MG63 (cell line): ENCODE measurements around the gene PCSK4. TPM values are rescaled to one million over a fixed set of nuclear protein-coding genes. Genes with fewer than 3 reads are reported as not detected.
"Not testable (repeated sequence)": the region's sequence is repeated elsewhere in the genome, so short reads cannot be mapped to it uniquely, and the experiment has no call there.

ENCODE experiments used
- DNase-seq: peaks from one replicate; pipeline ENCODE4 v3.0.0-alpha.2; 2020
- H3K27me3 ChIP-seq: fragments of 250-450 bp; sonication (Bioruptor Pico); 2 replicates; pipeline ENCODE4 v1.5.1; 2020; ENCODE audit warnings: mild to moderate bottlenecking, moderate library complexity
- H3K36me3 ChIP-seq: fragments of 250-450 bp; sonication (Bioruptor Pico); 2 replicates; pipeline ENCODE4 v1.5.1; 2020; ENCODE audit warnings: mild to moderate bottlenecking, moderate library complexity
- H3K4me3 ChIP-seq: fragments of 250-450 bp; sonication (Bioruptor Pico); 2 replicates; pipeline ENCODE4 v1.5.1; 2020; ENCODE audit warnings: mild to moderate bottlenecking, moderate library complexity
- H3K9me3 ChIP-seq: fragments of 250-450 bp; sonication (Bioruptor Pico); 2 replicates; pipeline ENCODE4 v1.5.1; 2020; ENCODE audit warnings: mild to moderate bottlenecking, moderate library complexity
- total RNA-seq: library from RNA; depleted of rRNA; stranded (reverse); fragments of >200 nt; shearing (Covaris generic); gene quantifications from 2 replicates; pipeline ENCODE4 v1.2.3, GENCODE V29; 2014; ENCODE audit warnings: low replicate concordance

Gene PCSK4
- total RNA-seq, 1 experiment from 2014 or later: 0.40 TPM

DNA sequence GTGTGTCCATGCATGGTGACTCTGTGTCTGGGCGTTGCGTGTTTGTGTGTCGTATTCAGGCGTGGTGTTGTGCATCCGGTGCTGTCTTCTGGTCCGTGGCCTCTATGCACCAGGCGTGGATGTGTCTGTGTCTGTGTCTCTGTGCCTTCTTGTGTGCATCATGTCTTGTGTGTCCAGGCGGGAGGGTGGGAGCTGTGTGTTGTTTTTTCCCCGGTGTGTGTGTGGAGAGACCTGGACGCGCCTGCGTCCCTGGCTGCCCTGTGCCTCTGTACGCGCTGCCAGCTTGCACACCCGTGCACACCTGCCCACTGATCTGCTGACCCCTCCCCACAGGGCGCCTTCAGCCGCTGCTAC is 34.8 kb upstream of the PCSK4 start:
- Histone ChIP-seq H3K36me3 (no peaks in the 10 kb centered on the region), H3K27me3 (peaks cover 6% of the 10 kb centered on the region; the same call in 1 of the 2 replicates), H3K9me3 (no peaks in the 10 kb centered on the region), H3K4me3 (no peak overlapping the region)
- no peak for DNase-seq

DNA sequence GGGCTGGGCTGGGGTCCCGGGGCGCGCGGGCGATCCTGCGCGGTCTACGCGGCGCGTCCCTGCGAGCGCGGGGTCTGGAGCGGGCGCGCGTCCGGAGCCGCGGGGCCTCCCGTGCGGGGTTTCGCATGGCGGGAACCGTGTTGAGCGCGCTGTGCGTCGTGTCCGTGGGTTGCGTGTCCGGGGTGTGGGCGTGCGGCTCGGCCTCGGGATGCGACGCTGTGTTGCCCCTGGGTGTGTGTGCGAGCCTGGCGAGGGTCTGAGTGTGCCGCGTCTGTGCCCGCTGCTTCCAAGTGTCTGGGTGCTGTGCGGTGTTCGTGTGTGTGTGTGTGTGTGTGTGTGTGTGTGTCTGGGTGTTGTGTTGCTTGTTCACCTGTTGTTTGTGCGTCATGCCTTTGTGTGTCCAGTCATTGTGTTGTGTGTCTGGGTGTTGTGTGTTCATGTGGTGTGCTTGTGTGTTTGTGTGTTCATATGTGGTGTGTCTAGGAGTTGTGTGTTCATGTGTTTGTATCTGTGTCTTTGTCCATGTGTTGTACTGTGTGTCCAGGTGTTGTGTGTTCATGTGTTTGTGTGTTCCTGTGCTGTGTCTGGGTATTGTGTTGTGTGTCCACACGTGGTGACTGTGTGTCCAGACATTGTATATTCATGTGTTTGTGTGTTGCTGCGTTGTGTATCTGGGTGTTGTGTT is 34.3 kb upstream of the PCSK4 start:
- Histone ChIP-seq H3K9me3 (no peaks in the 10 kb centered on the region), H3K36me3 (no peaks in the 10 kb centered on the region), H3K27me3 (peaks cover 6% of the 10 kb centered on the region; the same call in 1 of the 2 replicates), H3K4me3 (no peak overlapping the region)
- no peak for DNase-seq

DNA sequence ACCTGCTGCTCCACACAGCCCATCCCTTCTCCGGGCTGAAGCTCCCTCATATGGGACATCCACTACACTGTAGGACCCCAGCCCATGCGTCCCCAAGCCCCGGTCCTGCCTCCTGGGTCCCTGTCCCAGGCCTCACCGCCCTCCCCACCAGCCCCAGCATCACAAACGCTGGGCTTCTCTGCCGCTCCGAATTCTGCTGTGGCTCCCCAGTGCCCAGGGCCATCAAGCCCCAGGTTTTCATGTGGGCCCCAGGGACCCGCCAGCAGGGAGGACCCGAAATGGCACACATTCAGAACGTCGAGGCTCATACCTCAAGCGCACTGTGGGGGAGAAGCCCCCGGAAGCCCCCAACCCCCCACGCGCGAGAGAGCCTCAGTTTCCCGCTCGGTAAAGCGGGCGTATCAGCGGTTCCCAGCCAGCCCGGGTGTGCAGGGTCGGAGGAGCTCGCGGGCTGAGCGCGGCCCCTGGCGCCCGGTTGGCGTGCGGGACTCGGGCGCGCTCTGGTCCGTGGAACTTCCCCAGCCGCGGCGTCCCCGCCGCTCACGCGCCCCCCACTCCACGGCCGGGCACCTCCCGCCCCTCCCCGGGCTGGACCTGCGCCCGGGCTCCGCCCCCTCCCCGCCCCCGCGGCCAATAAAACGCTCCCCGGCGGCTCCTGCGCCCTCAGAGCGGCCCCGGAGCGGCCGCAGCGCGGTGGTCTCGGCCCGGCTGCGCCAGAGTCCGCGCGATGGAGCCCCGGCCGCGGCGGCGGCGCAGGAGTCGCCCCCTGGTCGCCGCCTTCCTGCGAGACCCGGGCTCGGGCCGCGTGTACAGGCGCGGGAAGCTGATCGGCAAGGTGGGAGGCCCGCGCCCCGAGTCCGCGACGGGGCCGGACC is 33.5 kb upstream of the PCSK4 start, which contains the start of gene PLK5:
TSS of gene PLK5 (plus strand) at position 666 of the 875 bp plus-strand sequence. CDS start 2,920 bp downstream, outside the sequence.
- Histone ChIP-seq H3K36me3 (no peaks in the 10 kb centered on the region), H3K9me3 (no peaks in the 10 kb centered on the region), H3K27me3 (peaks cover 6% of the 10 kb centered on the region; the same call in 1 of the 2 replicates), H3K4me3 (no peak within 1 kb of the TSS)
- DNase-seq: no peak

DNA sequence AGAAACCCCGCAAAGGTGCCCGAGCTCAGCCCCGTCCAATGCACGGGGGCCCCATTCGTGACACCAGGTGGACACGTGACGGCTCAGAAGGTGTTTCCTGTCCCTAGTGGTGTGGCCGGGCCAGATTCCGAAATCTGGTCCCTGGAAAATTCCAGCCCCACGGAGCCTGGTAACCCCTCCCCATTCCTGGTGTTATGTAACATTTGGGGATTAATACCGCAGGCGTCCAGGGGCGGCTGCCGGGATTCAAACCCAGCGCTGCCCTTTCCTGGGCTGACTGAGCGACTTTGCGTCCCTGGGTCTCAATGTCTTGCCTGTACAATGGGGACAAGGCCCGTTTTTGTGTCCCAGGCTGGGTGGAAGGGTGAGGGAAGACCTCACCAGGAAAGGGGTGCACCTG is 32.7 kb upstream of the PCSK4 start:
- H3K4me3 ChIP-seq: no peak overlapping the region
- H3K9me3 ChIP-seq: no peaks in the 10 kb centered on the region
- DNase-seq: no peak
- H3K27me3 ChIP-seq: peaks cover 6% of the 10 kb centered on the region; the same call in 1 of the 2 replicates
- no peaks in the 10 kb centered on the region for H3K36me3 ChIP-seq

DNA sequence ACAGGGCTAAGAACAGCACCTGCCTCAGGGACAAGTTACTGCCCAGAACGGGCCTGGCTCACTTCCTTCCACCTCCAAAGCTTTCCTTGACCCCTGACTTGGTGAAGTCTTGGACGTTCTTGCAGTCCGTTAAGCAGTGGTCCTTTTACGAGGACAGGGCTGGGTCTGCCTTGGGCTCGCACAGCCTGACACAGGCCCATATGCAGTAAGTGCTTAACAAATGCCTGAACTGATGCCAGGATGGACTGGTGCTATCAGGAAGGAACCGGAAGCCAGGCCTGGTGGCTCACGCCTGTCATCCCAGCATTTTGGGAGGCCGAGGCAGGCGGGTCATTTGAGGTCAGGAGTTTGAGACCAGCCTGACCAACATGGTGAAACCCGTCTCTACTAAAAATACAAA is 31.9 kb upstream of the PCSK4 start:
- DNase-seq: no peak
- peaks cover 6% of the 10 kb centered on the region; the same call in 1 of the 2 replicates for H3K27me3 ChIP-seq
- H3K4me3 ChIP-seq: no peak overlapping the region
- no peaks in the 10 kb centered on the region for H3K9me3 ChIP-seq
- H3K36me3 ChIP-seq: no peaks in the 10 kb centered on the region

DNA sequence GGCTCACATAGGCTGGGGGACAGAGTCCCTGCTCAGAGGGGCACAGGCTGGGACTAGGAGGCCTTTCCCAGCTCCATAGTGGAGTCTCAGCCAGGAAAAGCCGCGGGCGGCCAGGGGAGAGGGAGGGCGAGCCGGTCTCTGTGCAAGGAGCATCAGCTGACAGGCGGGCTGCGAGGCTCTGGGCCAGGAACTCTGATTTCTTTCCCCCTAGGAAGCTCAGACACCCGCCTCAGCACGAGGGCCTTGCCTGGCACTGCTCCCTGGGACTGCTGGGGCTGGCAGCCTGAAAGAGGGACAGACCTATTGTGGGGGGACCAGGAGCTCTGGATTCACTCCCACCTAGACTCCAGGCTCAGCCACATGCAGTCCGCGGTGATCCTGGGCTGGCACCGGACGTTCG is 31.5 kb upstream of the PCSK4 start:
- no peak for DNase-seq
- H3K36me3 ChIP-seq: no peaks in the 10 kb centered on the region
- H3K4me3 ChIP-seq: no peak overlapping the region
- H3K27me3 ChIP-seq: peaks cover 6% of the 10 kb centered on the region; the same call in 1 of the 2 replicates
- no peaks in the 10 kb centered on the region for H3K9me3 ChIP-seq

DNA sequence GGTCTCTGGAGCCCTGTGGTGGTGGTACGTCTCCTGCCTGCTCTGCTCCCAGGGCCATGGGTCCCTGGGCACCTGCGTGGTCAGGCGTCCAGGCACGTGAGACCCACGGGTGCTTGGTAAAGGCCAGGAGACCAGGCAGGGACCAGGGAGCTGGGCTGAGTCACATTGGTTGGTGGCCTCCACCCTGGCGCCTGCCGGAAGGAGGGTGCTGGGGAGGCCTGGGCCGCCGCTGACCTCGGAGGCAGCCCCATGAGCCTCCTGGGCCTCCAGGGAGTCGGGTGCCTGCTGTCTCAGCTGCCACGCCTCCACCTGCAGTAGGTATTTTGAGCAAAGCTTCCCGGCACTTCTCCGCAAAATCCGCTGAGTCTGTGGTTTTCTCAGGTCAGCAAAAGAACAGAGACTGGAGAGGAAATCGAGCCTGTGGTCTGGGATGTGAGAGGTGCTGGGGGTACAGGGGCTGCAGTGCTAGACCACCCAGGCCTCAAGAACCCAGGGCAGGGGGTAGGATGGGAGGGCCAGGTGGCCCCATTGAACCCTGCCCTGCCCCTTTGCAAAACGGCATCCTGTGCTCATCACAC is 30.1 kb upstream of the PCSK4 start:
- H3K9me3 ChIP-seq: no peaks in the 10 kb centered on the region
- H3K36me3 ChIP-seq: no peaks in the 10 kb centered on the region
- H3K27me3 ChIP-seq: peaks cover 6% of the 10 kb centered on the region; the same call in 1 of the 2 replicates
- no peak for DNase-seq
- no peak overlapping the region for H3K4me3 ChIP-seq

DNA sequence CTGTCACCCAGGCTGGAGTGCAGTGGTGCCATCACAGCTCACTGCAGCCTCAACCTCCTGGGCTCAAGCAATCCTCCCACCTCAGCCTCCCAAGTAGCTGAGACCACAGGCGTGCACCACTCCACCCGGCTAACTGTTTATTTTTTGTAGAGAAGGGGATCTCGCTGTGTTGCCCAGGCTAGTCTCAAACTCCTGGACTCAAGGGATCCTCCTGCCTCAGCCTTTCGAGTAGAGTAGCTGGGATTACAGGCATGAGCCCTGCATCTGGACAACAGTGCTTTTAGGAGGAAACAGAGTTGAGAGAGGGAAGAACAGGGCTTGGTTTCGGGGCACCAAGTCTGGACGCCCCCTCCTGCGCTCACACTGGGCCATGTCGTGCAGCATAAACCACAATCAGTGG is 29.7 kb upstream of the PCSK4 start:
- not testable (repeated sequence) for H3K4me3 ChIP-seq, H3K27me3 ChIP-seq, DNase-seq, H3K36me3 ChIP-seq, H3K9me3 ChIP-seq

DNA sequence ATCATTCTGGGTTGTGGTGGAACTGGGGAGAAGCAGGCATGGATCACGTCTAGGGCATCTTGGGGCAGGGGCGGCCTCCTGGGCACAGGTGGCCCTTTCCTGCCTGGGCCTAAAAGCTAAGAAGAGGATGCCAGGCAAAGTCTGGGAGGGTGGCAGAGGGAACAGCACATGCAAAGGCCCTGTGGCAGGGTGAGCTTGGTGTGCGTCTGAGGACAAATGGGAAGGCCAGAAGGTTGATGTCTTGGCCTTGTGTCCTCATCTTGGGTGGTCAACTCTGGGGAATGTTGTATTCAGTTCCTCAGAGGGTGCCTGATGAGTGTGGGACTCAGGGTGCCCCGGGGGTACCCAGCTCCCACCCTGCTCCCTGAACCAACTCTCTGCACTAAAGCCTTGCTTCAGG is 28.3 kb upstream of the PCSK4 start:
- H3K27me3 ChIP-seq: no peaks in the 10 kb centered on the region
- H3K4me3 ChIP-seq: no peak overlapping the region
- no peak for DNase-seq
- no peaks in the 10 kb centered on the region for H3K9me3 ChIP-seq
- no peaks in the 10 kb centered on the region for H3K36me3 ChIP-seq

DNA sequence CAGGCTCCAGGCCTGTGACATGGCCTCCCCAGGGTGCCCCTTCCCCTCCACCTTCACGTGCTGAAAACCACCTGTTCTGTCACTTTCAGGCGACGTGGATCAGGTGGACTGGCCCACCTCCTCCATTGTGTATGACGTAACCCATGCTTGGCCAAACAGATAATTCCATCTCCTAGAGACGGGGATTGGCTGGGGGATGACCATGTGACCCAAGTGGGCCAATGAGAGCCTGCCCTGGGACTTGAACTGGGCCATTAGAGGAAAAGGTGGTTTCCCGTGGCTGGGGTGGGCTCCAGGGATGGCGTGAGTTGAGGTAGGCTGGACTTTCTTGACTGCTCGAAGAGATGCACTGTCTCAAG is 26.2 kb upstream of the PCSK4 start:
- no peak overlapping the region for H3K4me3 ChIP-seq
- H3K9me3 ChIP-seq: no peaks in the 10 kb centered on the region
- H3K27me3 ChIP-seq: no peaks in the 10 kb centered on the region
- no peaks in the 10 kb centered on the region for H3K36me3 ChIP-seq
- DNase-seq: no peak

DNA sequence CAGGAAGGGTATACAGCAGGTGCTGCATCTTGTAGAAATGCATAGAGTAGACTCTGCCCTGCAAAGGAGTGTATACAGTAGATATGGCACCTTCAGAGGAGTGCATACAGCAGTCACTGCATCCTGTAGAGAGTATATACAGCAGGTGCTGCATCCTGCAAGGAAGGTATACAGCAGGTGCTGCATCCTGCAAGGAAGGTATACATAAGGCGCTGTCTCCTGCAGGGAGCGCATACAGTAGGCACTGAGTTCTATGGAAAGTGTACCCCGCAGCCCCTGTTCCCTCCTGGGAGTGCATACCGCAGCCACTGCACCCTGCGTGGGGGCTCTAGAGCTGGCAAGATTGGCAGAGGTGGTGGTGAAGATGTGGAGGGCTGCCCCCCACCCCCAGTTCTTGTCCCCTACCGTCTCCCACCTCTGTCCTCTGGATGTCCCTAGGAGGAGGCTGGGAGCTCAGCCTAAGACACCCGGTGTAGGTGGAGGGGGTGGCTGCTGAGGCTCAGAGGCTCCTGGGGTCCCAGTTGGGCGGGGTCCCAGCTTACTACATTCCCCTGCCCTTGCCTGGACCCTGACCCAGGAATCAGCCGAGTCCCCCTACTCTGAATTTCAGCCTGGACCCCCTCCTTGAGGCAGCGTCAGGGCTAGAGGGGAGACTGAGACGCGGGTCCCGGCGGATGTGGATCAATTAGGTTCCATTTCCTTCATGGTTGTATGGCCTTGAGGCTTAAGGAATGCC is 25.0 kb upstream of the PCSK4 start:
- no peak for DNase-seq
- Histone ChIP-seq H3K4me3 (no peak overlapping the region), H3K27me3 (no peaks in the 10 kb centered on the region), H3K36me3 (no peaks in the 10 kb centered on the region), H3K9me3 (no peaks in the 10 kb centered on the region)

DNA sequence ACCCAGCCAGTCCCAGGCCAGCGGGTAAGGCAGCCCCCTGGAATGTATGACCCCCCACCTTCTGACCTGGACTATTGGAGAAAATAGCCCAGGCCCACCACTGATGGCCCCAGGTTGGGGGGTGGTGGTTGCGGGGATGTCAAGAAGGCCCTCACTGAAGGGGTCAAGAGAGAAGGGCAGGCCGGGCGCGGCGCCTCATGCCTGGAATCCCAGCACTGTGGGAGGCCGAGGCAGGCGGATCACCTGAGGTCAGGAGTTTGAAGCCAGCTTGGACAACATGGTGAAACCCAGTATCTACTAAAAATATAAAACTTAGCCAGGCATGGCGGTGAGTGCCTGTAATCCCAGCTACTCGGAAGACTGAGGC is 24.1 kb upstream of the PCSK4 start:
- Histone ChIP-seq H3K4me3 (no peak overlapping the region), H3K36me3 (no peaks in the 10 kb centered on the region), H3K9me3 (no peaks in the 10 kb centered on the region), H3K27me3 (no peaks in the 10 kb centered on the region)
- no peak for DNase-seq

DNA sequence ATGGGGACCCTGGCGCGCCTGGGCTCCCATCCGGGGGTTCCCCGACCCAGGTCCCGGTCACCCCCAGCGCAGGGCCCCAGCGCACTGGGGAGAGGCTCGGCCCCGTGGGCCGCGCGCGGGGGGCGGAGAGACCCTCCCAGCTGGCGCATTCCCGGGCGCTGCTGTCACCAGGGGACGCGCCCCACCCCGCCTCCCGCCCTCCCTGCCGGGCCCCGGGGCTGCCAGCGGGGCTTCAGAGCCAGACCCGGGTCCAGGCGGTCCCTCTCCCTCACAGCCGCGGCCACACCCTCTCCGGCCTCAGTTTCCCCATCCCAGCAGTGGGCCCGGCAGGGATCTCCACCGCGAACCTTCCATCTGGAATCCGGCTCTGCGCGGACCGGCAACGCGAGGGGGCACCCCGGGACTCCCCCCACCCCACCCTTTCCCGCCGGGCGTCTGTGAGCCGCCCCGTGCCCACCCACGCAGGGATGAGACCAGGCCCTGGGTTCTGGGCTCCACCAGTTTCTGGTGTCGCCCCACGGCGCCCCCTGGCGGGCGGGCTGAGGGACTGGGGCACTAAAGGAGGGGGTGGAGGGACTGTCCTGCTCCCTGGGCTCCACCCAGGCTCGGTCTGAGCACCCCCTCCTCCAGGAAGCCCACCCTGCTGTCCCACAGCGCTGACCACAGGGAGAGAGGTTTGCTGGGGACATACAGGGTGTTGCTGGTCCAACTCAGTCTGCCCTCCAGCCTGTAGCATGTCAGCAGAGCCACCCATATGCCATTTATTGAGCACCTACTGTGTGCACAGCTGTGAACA is 23.5 kb upstream of the PCSK4 start:
- Histone ChIP-seq H3K36me3 (no peaks in the 10 kb centered on the region), H3K4me3 (peak overlapping the region; percentile 41), H3K27me3 (no peaks in the 10 kb centered on the region), H3K9me3 (no peaks in the 10 kb centered on the region)
- peak; percentile 55 for DNase-seq

DNA sequence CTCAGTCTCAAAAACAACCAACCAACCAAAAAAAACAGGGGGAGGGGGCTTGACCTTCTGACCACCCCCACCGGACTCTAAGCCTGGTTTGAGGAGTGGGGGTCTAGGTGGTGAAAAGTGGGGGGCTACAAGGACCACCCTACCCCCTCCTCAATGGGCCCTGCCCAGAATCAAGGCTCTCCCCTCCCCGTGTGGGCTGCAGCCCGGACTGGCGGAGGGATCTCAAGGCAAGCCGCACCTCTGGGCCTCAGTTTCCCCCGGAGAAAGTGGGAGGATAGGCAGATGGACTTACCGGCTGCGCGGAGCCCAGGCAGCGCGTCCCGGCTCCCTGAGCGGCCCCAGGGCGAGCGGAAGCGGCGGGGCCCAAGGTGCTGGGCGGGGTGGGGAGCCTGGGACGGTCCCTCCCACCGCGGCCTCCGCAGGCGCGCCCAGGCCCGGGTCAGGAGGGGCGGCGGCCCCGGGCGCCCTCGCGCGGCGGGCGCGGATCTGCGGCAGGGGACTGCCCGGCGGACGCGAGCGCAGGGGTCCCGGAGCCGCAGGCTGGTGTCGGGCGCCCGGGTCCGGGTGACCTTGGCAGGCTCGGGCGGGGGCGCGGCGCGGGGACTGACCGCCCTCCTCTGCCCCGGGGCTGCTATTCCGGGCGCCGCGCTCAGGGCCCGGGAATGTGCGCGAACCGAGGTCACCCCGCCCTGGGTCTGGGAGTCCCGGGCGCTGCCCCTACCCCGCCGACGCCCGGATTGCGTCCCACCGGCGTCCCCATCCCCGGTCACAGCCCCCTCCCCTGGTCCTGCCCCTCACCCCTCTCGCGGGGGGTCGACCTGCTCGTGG is 22.7 kb upstream of the PCSK4 start, which contains the start of gene ADAMTSL5:
TSS of gene ADAMTSL5 (minus strand) at position 349 of the 828 bp plus-strand sequence. CDS start 2,076 bp downstream, outside the sequence.
- peak within 1 kb of the TSS; percentile 41 for H3K4me3 ChIP-seq
- no peaks in the 10 kb centered on the region for H3K27me3 ChIP-seq
- H3K9me3 ChIP-seq: no peaks in the 10 kb centered on the region
- DNase-seq: peak; percentile 65
- no peaks in the 10 kb centered on the region for H3K36me3 ChIP-seq
